ENCODE measurements around the gene SGK2. TPM values are rescaled to one million over a fixed set of nuclear protein-coding genes. Genes with fewer than 3 reads are reported as not detected.

The SGK2 gene
- total and polyA plus RNA-seq, 9 donors = 0.22 to 2.1 (median 0.75) TPM

DNA sequence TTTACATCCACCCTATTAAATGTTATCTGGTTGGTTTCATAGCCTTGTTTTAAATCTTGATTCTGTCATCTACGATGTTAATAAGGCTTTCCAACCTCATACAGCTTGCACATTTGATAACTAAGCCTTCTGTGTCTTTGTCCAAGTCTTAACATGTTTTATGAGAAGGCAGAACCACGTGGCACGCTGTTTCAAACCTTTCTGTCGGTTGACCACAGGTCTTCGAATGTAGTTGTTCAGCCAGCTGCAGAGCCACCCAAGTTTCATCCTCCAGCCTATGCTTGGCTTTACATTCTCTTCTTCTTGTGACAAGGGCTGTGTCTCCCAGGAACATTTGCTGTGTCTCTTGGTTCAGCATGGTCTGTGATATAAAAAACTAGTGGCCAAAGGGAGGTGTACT lies 15.7 kb upstream of the SGK2 start:
- peaks cover 11% of the 10 kb centered on the region for H3K36me3 ChIP-seq (ENCODE audit: control insufficient read depth, insufficient read depth, low read length)
- H3K4me3 ChIP-seq (ENCODE audit: low read length) = no peak overlapping the region
- DNase-seq = no peak
- H3K27me3 ChIP-seq (ENCODE audit: control insufficient read depth, insufficient read depth, low read length) = no peaks in the 10 kb centered on the region
- no peaks in the 10 kb centered on the region for H3K4me1 ChIP-seq (ENCODE audit: control insufficient read depth, insufficient read depth, low read length)
- H3K9me3 ChIP-seq (replicated peaks; ENCODE audit: control insufficient read depth, low read depth, low read length) = no peaks in the 10 kb centered on the region
- WGBS (ENCODE audit: insufficient coverage) = 94% methylated on average over 4 of the region's 5 CpGs
- H3K27ac ChIP-seq (ENCODE audit: low read length) = no peak overlapping the region

- Histone ChIP-seq H3K27me3 (ENCODE audit: control insufficient read depth, insufficient read depth, low read length) (no peaks in the 10 kb centered on the region), H3K36me3 (ENCODE audit: control insufficient read depth, insufficient read depth, low read length) (peaks cover 12% of the 10 kb centered on the region), H3K9me3 (replicated peaks; ENCODE audit: control insufficient read depth, low read depth, low read length) (no peaks in the 10 kb centered on the region), H3K4me1 (ENCODE audit: control insufficient read depth, insufficient read depth, low read length) (no peaks in the 10 kb centered on the region), H3K4me3 (ENCODE audit: low read length) (no peak overlapping the region), H3K27ac (ENCODE audit: low read length) (no peak overlapping the region)
- WGBS (ENCODE audit: insufficient coverage) = 99% methylated on average over 6 of the region's 9 CpGs
- DNase-seq = no peak
These were observed 14.3 kb upstream of the SGK2 start for GRCh38 chr20:43544501-43544900.

GRCh38 chr20:43545837-43546578 lies 12.8 kb upstream of the SGK2 start:
- 57% methylated on average over 1 of the region's 4 CpGs for WGBS (ENCODE audit: insufficient coverage)
- Histone ChIP-seq H3K9me3 (replicated peaks; ENCODE audit: control insufficient read depth, low read depth, low read length) (no peaks in the 10 kb centered on the region), H3K4me1 (ENCODE audit: control insufficient read depth, insufficient read depth, low read length) (no peaks in the 10 kb centered on the region), H3K4me3 (ENCODE audit: low read length) (no peak overlapping the region), H3K36me3 (ENCODE audit: control insufficient read depth, insufficient read depth, low read length) (peaks cover 3% of the 10 kb centered on the region), H3K27me3 (ENCODE audit: control insufficient read depth, insufficient read depth, low read length) (no peaks in the 10 kb centered on the region), H3K27ac (ENCODE audit: low read length) (no peak overlapping the region)
- no peak for DNase-seq

- Histone ChIP-seq H3K4me3 (ENCODE audit: low read length) (no peak overlapping the region), H3K9me3 (replicated peaks; ENCODE audit: control insufficient read depth, low read depth, low read length) (no peaks in the 10 kb centered on the region), H3K27me3 (ENCODE audit: control insufficient read depth, insufficient read depth, low read length) (no peaks in the 10 kb centered on the region), H3K4me1 (ENCODE audit: control insufficient read depth, insufficient read depth, low read length) (no peaks in the 10 kb centered on the region), H3K36me3 (ENCODE audit: control insufficient read depth, insufficient read depth, low read length) (peaks cover 3% of the 10 kb centered on the region), H3K27ac (ENCODE audit: low read length) (no peak overlapping the region)
- DNase-seq = no peak
- WGBS (ENCODE audit: insufficient coverage) = 65% methylated on average over 2 of the region's 5 CpGs
These were observed 10.4 kb upstream of the SGK2 start for GRCh38 chr20:43548273-43548880.

DNA sequence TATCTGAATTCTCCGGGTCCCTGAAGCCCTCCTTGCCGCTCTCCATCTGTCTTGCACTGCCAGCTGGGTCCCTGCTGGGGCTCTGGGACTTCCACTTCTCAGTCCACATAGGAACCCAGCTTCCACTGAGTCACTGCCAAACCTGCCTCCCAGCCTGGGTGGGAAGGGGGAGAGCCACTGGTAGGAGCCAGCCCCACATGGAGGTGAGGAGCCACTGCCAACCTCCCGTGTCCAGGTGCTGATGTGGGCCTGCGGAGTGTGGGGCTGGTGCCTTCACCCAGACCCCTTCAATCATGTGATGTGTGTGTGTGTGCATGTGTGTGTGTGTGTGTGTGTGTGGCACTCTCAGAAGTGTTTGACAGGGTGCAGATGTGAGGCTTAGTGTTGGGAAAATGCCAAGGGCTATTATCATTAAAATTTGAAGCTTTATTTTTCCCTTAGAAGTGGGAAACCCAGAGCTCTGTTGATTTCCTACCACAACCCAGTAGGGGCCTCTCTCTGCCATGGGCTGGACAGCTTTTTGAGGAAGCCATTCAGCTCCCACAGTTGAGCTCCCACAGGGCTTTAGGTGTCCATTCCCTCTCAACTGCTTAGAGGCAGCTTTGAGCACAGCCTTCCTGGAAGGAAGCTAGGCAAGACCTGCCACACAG lies 9.3 kb upstream of the SGK2 start:
- Histone ChIP-seq H3K4me3 (ENCODE audit: low read length) (no peak overlapping the region), H3K4me1 (ENCODE audit: control insufficient read depth, insufficient read depth, low read length) (no peaks in the 10 kb centered on the region), H3K27me3 (ENCODE audit: control insufficient read depth, insufficient read depth, low read length) (no peaks in the 10 kb centered on the region), H3K27ac (ENCODE audit: low read length) (no peak overlapping the region), H3K36me3 (ENCODE audit: control insufficient read depth, insufficient read depth, low read length) (peaks cover 3% of the 10 kb centered on the region), H3K9me3 (replicated peaks; ENCODE audit: control insufficient read depth, low read depth, low read length) (no peaks in the 10 kb centered on the region)
- WGBS (ENCODE audit: insufficient coverage) = no CpG with 5 or more reads among the region's 4 CpGs
- no peak for DNase-seq

DNA sequence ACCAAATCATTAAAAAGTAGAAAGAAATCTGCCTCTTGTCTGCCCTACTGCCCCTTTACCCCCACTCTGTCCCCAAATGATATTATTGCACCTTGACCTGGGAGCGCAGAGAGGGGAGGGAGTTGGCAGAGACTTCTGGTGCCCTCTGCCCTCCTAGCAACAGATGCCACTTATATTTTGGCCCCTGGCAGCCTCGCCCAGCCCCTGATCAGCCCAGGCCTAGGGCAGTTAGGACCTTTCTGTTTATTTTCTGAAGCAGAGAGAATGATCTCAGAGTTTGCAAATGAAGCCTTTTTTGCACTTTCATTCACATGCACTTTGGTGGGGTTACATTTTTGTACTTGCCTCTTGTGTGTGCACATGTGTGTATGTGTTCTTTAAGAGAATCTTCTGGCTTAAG lies 8.4 kb upstream of the SGK2 start:
- H3K27me3 ChIP-seq (ENCODE audit: control insufficient read depth, insufficient read depth, low read length) = no peaks in the 10 kb centered on the region
- no CpG with 5 or more reads among the region's 2 CpGs for WGBS (ENCODE audit: insufficient coverage)
- no peaks in the 10 kb centered on the region for H3K4me1 ChIP-seq (ENCODE audit: control insufficient read depth, insufficient read depth, low read length)
- peaks cover 3% of the 10 kb centered on the region for H3K36me3 ChIP-seq (ENCODE audit: control insufficient read depth, insufficient read depth, low read length)
- no peaks in the 10 kb centered on the region for H3K9me3 ChIP-seq (replicated peaks; ENCODE audit: control insufficient read depth, low read depth, low read length)
- no peak overlapping the region for H3K27ac ChIP-seq (ENCODE audit: low read length)
- no peak for DNase-seq
- no peak overlapping the region for H3K4me3 ChIP-seq (ENCODE audit: low read length)

DNA sequence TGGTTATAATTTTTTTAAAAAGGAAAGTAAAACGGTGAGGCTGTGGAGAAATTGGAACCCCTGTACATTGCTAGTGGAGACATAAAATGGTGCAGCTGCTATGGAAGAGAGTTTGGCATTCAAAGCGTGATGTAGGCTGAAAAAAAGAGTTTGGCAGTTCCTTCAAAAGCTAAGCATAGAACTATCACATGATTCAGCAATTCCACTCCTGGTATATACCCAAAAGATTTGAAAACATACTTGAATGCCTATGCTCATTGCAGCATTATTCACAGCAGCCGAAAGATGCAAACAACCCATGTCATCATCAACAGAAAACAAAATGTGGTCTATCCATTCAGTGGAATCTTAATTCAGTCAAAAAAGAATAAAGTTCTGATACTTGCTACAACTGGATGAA lies 4.5 kb upstream of the SGK2 start:
- Histone ChIP-seq H3K9me3 (replicated peaks; ENCODE audit: control insufficient read depth, low read depth, low read length) (no peaks in the 10 kb centered on the region), H3K27ac (ENCODE audit: low read length) (no peak overlapping the region), H3K4me1 (ENCODE audit: control insufficient read depth, insufficient read depth, low read length) (no peaks in the 10 kb centered on the region), H3K27me3 (ENCODE audit: control insufficient read depth, insufficient read depth, low read length) (no peaks in the 10 kb centered on the region), H3K36me3 (ENCODE audit: control insufficient read depth, insufficient read depth, low read length) (no peaks in the 10 kb centered on the region), H3K4me3 (ENCODE audit: low read length) (no peak overlapping the region)
- no peak for DNase-seq
- no CpG with 5 or more reads among the region's 3 CpGs for WGBS (ENCODE audit: insufficient coverage)

- 89% methylated on average over 8 of the region's 8 CpGs for WGBS (ENCODE audit: insufficient coverage)
- Histone ChIP-seq H3K27me3 (ENCODE audit: control insufficient read depth, insufficient read depth, low read length) (no peaks in the 10 kb centered on the region), H3K4me3 (ENCODE audit: low read length) (no peak overlapping the region)
These were observed 540 bp downstream of the SGK2 start for GRCh38 chr20:43559147-43559987.

GRCh38 chr20:43560974-43561373 lies 2.1 kb downstream of the SGK2 start:
- DNase-seq = no peak
- no peaks in the 10 kb centered on the region for H3K27me3 ChIP-seq (ENCODE audit: control insufficient read depth, insufficient read depth, low read length)
- no peaks in the 10 kb centered on the region for H3K36me3 ChIP-seq (ENCODE audit: control insufficient read depth, insufficient read depth, low read length)
- H3K4me1 ChIP-seq (ENCODE audit: control insufficient read depth, insufficient read depth, low read length) = no peaks in the 10 kb centered on the region
- no peaks in the 10 kb centered on the region for H3K9me3 ChIP-seq (replicated peaks; ENCODE audit: control insufficient read depth, low read depth, low read length)
- H3K4me3 ChIP-seq (ENCODE audit: low read length) = no peak overlapping the region
- no peak overlapping the region for H3K27ac ChIP-seq (ENCODE audit: low read length)
- 73% methylated on average over 2 of the region's 3 CpGs for WGBS (ENCODE audit: insufficient coverage)

More at GRCh38 chr20:43559147-43559987, 540 bp downstream of the SGK2 start:
- DNase-seq = no peak
- Histone ChIP-seq H3K4me1 (ENCODE audit: control insufficient read depth, insufficient read depth, low read length) (no peaks in the 10 kb centered on the region), H3K9me3 (replicated peaks; ENCODE audit: control insufficient read depth, low read depth, low read length) (no peaks in the 10 kb centered on the region), H3K27ac (ENCODE audit: low read length) (no peak overlapping the region), H3K36me3 (ENCODE audit: control insufficient read depth, insufficient read depth, low read length) (no peaks in the 10 kb centered on the region)

GRCh38 chr20:43563429-43563828 lies 4.6 kb downstream of the SGK2 start:
- WGBS (ENCODE audit: insufficient coverage) = 53% methylated on average over 3 of the region's 3 CpGs
- DNase-seq = no peak
- Histone ChIP-seq H3K4me1 (ENCODE audit: control insufficient read depth, insufficient read depth, low read length) (no peaks in the 10 kb centered on the region), H3K36me3 (ENCODE audit: control insufficient read depth, insufficient read depth, low read length) (no peaks in the 10 kb centered on the region), H3K27me3 (ENCODE audit: control insufficient read depth, insufficient read depth, low read length) (no peaks in the 10 kb centered on the region), H3K4me3 (ENCODE audit: low read length) (no peak overlapping the region), H3K9me3 (replicated peaks; ENCODE audit: control insufficient read depth, low read depth, low read length) (no peaks in the 10 kb centered on the region), H3K27ac (ENCODE audit: low read length) (no peak overlapping the region)

All from muscle of leg (tissue), 11 donors.